GM18867 (cell line): Measurements from ENCODE around the gene FAM107A.

Source experiments
- ATAC-seq: cut with Tn5 transposase; IDR thresholded peaks from one replicate; pipeline ENCODE4 v1.9.1; 2021; ENCODE audit warnings: mild to moderate bottlenecking, moderate library complexity; ENCODE audit not compliant: unreplicated experiment

The FAM107A gene, protein sequence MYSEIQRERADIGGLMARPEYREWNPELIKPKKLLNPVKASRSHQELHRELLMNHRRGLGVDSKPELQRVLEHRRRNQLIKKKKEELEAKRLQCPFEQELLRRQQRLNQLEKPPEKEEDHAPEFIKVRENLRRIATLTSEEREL

DNA sequence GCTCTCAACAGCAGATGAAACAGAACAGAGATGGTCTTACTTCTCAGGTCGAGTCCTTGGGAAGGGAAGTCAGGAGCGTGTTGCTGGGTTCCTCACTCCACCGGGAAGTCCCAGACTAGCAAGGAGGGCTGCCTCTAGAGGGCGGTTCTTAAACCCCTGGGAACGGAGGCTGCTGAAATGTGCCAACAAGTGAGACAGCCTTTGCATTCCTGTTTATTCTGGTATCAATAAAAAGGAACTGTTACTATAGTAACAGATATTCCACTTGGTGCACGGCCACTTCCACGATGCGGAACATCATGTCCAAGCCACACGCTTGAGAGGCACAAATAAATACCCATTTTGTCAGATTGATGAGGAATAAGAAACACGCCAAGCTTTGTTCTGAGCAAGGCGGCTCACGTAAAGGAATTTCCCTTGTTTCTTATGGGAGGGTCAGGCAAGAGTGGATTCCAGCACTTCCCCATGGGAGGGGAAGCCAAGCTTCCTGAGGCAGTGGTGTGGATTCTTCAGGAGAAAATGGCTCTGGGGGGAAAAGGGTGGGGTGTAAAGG is at the start of gene FAM107A:
Gene FAM107A (minus strand): TSS at position 123 of the 553 bp plus-strand sequence. CDS start 7,531 bp downstream, outside the sequence.
- no peak for ATAC-seq

DNA sequence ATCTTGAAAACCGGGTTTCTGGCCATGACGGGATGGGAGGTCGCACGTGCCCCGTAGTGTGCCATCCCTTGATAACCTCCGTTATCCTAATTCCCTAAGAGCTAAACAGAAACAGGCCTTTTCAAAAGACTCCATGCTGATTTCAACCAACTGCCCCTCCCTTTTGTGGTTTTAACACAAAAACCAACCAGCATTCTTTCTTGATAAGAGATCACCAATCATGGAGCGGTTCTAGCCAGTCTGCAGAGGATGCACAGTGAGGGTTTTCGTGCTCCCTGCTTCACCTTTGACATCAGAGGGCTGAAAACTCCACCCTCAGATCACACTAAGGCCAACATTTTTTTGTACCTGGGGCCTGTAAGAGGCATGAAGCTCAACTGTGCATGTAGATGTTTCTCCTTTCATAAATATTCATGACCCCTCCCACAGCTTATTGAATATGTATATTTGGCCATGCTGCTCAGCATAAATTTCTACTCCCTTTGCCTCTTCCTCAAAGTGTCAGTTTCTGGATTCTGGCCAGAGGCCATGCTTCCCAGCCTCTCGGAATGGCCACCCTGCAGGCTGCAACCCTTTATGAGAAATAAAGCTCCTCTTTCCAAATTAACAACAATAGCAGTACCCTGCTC is 48.1 kb upstream of the FAM107A start:
- ATAC-seq = no peak

DNA sequence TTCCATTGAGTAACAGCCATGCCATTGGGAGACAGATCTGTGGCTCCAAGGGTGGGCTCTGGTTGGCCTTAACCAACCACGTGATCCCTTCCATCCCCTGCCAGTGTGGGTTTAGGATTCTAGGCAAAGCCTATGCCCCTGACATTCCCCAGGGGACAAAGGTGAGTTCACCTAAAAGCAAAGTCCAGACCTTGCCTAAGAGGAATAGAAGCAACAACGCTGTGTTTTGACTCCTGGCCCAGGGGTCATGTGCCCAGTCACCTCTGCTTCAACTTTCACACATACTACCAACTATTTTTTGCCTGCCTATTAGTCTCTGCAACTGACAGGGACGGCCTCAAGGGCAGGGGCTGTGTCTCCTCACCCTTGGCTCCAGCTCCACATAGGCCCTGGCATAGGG is 47.4 kb upstream of the FAM107A start:
- no peak for ATAC-seq

DNA sequence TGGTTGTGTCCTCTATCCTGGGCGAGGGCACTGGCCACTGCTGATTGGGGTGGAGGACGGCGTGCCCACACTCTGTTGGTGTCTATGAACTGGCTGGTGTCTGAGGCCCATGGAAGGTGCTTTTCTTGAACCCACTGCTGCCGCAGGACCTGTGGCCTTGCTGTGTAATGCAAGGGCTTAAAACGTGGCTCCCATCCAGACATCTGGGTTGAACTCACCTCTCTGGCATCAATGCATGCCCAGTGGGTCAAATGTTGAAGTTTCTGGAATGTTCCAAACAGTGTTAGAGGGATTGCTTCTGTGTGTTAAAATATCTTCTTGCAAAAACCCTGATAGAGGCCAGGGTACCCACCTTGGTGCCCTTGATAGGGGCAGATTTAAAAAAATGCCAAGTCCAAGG is 46.8 kb upstream of the FAM107A start:
- ATAC-seq = no peak

DNA sequence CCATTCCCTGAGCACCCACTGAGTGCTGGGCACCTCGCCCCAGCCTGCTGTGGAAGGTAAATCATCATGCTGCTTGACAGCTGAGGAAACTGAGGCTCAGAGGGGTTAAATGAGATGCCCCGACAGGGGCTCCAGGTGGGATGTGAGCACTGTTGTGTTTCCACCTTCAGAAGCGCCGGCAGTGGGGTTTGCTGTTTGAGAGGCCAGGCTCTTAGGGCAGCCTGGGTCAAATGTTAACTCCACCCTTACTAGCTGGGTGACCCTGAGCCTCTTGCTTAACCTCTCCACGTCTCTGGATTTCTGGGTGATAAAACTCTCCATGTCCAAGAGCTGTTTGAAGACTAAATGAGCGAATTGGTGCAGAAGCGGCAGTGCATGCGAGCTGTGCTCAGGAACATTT is 46.3 kb upstream of the FAM107A start:
- no peak for ATAC-seq

DNA sequence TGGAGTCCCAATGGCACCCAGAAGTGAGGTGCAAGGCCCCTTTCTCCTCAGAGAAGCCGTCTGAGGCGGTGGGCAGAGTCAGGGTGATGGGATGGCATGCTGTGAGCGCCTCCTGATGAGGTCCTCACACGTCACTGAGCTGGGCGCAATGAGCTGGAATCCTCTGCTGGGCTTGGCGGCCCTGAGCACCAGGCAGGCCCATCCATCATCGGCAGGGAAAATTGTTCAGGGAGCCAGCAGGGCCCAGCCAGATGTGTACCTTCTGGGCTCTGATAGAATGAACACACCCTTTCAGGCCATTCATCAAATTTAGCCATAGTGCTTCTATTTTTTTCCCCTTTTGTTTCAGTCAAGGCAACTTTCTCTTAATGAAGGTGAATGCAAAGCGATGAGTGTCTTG is 45.7 kb upstream of the FAM107A start:
- ATAC-seq = no peak

DNA sequence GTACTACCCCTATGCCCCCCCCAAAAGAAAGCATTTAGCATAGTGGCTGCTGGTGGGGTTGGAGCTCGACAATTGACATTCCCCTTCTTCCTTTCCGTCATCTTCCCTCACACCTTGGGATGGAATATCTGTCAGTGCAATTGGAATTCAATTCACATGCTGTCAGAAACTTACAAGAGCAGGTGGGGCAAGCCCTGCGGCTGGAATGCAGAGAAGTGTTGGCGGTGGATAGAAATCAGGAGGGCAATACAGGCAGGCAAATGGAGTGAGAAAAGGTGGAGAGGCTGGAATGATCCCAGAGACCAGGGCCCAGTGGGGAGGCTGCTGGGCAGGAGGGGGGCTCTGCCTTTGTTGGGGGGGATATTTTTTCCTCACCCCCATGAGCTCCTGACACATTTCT is 45.2 kb upstream of the FAM107A start:
- no peak for ATAC-seq

DNA sequence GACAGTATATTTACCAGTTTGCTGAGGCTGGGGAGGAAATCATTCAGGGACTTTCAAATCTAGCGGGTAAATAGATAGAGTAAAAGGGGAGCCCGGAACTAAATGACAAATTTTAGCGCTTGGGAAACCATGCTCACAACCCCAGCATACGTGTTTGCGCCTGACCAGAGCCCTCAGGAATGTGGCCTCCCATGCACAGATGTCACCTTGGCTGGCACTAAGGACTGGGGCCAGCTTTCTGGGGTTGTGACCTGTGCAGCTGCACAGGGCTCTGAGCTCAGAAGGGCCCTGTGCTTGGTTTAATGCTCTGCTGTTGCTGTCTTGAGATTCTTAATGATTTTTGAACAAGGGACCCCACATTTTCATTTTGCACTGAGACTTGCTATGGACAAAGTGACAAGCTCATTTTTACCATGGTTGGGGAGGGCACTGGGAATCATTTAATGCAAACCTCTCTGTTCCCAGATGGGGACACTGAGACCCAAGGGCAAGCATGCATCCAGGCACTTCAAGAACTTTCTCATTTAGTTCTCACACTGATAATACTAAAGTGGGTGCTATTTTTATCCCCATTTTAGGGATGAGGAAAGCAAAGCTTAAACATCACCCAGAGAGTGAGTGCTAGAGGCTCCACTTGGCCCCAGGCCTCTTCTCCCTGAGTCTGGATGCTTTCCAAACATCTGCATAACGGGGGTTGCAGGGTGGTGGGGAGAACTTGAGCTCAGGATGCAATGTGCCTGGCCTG is 44.1 kb upstream of the FAM107A start:
- no peak for ATAC-seq

DNA sequence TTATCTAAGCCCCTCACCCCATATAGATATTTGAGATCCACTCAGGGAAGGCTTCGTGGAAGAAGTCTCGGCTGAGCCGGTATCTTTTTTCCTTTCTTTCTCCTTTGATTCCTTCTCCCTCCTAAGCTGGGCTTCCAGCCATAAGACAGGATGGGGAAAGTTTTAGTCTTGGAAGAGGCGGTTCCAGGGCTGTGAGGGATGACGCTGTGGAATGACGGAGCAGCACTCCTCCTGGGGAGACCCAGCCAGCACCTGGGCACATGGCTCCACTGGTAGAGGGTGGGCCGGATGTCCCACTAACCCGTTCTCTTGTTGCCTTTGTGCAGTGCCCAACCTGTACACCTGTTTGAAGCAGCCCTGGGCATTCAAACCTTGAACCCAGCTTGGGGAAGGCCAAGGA is 43.2 kb upstream of the FAM107A start:
- ATAC-seq = no peak

DNA sequence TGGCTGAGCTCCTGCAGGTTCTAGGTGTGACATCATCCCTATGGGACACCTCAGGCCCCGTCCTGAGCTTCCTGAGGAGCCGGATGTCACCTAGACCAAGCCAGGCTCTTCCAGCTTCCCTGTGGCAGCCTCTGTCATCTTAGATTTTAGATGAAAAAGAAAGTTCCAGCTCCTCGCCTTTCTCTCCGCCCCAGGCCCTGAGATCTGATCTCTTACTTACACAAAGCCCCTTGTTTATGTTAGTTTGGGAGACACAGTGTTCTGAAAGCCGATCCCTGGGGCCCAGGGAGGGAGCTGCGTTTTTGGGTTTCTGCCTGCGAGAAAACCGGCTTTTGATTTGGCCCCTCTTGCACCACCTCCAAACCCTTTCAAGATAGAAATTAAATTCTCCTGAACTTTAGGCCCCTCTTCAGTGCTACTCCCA is 40.2 kb upstream of the FAM107A start:
- no peak for ATAC-seq

DNA sequence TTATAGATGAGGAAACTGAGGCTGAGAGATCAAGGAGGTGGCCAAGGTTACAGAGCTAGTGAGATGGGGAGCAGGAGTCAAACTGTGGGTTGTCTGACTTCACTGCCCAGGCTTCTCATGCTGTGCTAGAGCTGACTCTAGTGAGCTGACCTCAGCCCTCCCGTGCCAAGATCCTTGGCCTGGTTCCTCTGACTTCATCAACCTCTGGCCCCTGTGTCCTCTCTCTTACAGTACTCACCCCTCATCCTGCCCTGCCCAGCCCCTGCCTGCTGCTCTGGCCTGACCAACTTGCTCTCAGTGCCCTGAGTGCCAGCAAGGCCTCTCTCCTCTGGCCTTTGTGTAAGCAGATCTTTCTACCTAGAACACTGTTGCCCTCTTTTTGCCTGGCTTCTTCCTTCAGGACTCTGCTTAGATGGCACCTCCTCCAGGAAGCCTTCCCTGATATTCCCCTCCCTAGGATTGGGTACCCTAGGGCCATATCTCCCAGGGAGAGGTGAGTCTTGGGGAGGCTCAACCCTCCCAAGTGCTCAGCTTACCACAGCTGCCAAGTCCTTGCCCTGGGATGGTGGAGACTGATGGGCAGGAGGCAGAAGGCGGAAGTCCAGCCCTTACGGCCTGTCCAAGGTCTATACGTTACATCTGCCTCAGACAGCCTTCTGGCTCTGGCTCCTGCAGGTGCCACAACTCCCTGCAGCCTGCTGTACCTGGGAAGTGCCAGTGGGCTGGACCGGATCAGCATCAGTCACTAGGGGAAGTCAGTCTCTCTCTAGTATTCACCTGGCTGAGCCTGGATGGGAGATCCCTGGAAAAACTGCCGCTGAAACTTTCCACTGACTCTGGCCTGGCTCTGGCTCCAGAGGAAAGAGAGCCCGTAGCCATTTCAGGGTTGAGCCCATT is 36.3 kb upstream of the FAM107A start:
- no peak for ATAC-seq

DNA sequence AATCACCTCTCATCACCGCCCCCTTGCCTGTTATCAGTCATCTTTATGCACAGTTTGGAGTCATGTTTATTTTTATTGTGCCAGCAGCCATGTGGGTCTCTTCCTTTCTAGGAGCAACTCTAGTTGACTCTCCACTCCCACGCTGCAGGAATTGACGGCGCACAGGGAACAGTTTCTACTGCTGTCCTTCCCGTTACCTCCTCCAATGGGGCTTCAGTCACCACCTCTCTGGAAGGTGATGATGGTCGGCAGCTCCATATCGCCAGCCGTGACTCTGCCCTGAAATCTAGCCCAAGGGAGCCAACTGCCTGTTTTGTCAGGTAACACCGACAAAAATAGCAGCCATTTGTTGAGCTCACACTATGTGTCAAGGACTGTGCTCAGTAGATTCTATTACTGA is 35.6 kb upstream of the FAM107A start:
- no peak for ATAC-seq

DNA sequence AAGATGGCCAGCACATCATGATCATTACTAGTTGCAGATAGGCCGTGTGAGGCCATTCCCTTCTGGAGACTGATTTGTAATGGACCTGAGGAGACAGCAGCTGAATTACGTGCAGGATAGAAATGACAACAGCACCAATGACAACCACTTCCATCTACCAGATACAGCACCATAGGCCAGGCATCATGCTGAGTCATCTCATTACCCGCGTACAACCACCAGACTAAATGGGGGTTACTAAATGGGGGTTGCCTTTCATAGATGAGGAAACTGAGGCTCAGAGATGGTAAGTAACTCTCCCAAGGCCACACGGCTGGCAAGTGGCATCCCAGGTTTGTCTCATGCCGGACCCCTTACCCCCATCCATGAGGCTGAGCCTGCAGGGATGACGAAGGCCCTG is 32.8 kb upstream of the FAM107A start:
- ATAC-seq = no peak

DNA sequence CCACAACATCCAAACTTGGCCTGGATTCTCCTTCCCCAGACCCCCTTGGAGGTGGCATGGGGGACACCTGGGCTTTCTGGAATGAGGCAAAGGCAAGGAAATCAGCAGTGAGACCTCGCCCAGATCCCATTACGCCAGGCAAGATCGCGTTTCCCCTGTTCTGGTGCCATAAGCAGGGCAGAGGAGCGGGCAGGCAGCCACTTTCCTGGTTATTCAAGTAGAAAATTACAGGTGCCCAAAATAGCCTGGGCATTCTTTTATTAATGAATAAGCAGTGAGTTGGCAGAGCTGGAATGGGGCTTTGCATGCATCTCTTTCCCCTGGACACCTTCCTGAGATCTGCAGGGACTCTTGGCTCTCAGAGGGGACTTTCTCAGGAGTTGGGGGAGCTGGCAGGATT is 31.5 kb upstream of the FAM107A start:
- ATAC-seq = no peak

DNA sequence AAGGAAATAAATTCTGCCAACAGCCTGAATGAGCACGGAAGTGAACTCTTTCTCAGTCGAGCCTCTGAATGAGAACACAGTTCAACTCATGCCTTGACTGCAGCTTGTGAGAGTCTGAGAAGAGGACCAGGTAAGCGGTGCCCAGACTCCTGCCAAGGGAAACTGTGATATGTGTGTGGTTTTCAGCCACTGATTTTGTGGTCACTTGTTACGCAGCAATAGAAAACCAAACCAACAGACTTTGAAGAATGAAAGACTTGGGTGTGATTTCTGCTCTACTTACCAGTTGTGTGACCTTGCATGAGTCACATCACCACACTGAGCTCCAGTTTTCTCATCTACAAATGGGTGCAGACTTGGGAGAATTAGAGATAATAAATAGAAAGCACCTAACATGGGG is 30.6 kb upstream of the FAM107A start:
- no peak for ATAC-seq

DNA sequence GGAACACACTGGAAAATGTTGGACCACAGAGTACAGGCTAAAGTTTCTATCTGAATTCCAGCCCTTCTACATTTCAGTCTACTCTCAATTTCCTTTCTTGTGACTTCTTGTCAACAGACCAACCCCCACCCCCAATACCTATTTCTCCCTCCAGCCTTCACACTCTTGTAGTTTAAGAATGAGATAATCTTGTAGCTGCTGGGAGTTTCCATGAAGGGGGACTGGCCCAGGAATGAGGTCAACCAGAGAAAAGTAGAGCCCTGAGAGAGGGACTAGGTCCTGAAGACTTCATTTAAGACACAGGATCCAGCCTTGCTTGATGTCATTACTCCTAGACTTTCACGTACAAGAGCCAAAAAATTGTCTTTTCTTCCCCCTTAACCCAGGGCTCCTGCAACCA is 29.5 kb upstream of the FAM107A start:
- no peak for ATAC-seq

DNA sequence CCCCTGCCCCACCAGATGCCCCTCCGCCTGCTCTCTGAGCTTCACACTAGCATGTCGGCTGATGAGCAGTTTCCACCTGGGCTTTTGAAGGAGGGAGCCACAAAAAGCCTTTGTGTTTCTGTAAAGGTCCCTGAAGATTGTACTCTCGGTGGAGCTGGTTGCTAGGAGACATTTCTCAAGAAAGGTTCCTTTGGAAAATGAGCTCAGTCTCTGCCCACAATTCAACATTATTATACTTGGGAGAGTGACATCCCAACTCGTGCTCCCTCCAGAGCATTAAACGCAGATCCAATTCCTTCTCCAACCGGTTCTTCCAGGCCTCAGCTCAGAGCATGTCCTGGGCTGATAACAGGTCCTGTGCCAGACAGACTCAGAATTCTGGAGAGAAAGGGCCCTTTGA is 26.8 kb upstream of the FAM107A start:
- ATAC-seq = no peak

DNA sequence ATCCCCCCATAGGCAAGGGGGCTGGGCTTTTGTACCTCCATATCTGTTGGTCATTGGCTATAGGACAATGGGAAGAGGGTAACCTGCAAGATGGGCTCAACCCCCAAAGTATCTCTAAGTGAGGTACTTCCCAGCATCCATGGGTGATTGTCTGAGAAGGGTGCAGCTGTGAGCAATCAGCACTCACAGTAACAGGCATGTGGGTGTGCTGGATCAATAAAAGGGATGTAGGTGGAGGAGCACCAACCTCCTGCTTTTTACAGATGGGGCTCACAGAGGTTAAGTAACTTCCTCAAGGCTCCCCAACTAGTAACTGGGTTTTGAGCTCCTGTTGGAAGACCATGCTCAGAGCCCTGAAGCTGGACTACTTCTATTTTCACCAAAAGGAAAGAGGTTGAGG is 26.4 kb upstream of the FAM107A start:
- ATAC-seq = no peak

DNA sequence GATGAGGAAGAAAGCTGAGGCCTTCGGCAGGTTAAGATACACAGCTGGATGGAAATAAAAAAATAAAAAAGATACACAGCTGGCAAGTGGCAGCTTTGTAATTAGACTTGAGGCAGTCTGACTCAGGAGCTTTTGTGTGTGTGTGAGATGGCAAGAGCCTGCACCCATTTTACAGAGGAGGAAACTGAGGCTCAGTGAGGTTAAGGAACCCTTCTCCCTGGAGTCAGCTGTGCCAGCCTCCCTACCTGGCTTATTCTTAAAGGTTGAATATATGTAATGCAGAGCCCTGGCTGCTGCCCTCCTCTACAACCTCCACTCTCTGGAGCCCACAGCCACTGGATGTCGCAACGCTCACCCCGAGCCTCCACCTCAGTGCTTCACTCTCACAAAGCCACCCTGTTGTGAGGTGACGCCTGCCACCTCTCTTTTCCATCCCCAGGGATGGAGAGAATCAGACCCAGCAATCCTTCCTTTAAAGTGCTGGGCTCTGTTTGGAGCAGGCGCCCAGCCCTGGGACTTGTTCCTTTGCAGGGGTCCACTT is 20.6 kb upstream of the FAM107A start:
- ATAC-seq = no peak

DNA sequence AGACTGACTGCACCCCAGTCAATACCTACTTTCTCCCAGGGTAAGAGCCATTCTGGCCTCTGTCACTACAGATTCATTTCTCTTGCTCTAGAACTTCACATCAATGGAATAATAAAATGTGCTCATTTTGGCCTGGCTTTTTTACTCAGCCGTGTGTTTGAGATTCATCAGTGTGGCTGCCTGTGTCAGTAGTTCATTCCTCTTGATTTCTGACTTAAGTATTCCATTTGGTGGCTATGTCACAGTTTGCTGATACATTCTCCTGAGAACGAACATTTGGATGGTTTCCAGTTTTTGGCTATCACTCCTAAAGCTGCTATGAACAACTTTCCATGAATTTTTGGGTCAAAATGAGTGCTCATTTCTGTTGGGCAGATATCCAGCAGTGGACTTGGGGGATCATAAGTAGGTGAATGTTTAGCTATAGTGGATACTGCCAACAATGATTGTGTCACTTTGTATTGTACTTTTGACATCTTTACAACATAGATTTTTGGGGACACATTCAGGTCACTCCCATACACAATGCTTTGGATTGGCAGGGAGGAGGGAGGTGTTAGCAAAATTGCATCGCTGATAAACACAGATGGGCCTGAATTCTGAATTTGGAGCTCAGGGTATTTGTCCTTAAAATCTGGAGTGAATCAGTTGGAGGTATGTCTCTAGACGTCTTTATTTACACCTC is 19.8 kb upstream of the FAM107A start:
- no peak for ATAC-seq
